OCI-LY3 (cell line): ENCODE data around the gene ADAMTS16.

Source experiments
- H2AFZ ChIP-seq: fragments of 200-600, 300-600 bp; shearing (Covaris generic); 2 replicates; pipeline ENCODE4 v1.6.0; 2014; ENCODE audit warnings: antibody characterized with exemption, low read depth, low read length
- H3K27ac ChIP-seq: fragments of 200-600, 300-600 bp; sonication (generic); 2 replicates; pipeline ENCODE4 v1.5.1; 2014; ENCODE audit warnings: mild to moderate bottlenecking, low read length, moderate library complexity, mixed read lengths
- H3K27me3 ChIP-seq: fragments of 200-600, 300-600 bp; sonication (generic); 2 replicates; pipeline ENCODE4 v1.6.1; 2014; ENCODE audit warnings: low read depth, low read length, mixed read lengths
- H3K36me3 ChIP-seq: fragments of 200-600, 300-600 bp; sonication (generic); replicated peaks from 2 replicates; pipeline ENCODE3; 2014; ENCODE audit warnings: low read depth, low read length, mixed read lengths
- H3K4me1 ChIP-seq: fragments of 300-600, 200-600 bp; sonication (generic); 2 replicates; pipeline ENCODE4 v1.6.1; 2014; ENCODE audit warnings: low read length, mixed read lengths
- H3K4me2 ChIP-seq: fragments of 200-600, 300-600 bp; sonication (generic); 2 replicates; pipeline ENCODE4 v1.6.1; 2014; ENCODE audit warnings: low read length, mixed read lengths
- H3K4me3 ChIP-seq: fragments of 300-600, 200-600 bp; sonication (generic); 2 replicates; pipeline ENCODE4 v1.5.1; 2014; ENCODE audit warnings: antibody characterized with exemption, mild to moderate bottlenecking, low read length, moderate library complexity
- H3K79me2 ChIP-seq: fragments of 300-600, 200-600 bp; shearing (Covaris generic); 2 replicates; pipeline ENCODE4 v1.6.1; 2014; ENCODE audit warnings: mild to moderate bottlenecking, low read length, mixed read lengths
- H3K9ac ChIP-seq: fragments of 300-600, 200-600 bp; shearing (Covaris generic); 2 replicates; pipeline ENCODE4 v1.6.0; 2014; ENCODE audit warnings: mild to moderate bottlenecking, low read length, moderate library complexity
- H3K9me3 ChIP-seq: fragments of 200-600, 300-600 bp; shearing (Covaris generic); 2 replicates; pipeline ENCODE4 v1.6.1; 2014; ENCODE audit warnings: low read length, mixed read lengths; ENCODE audit not compliant: insufficient read depth
- H4K20me1 ChIP-seq: fragments of 200-600, 300-600 bp; sonication (generic); 2 replicates; pipeline ENCODE4 v1.6.1; 2016; ENCODE audit warnings: low read length, mixed read lengths; ENCODE audit not compliant: insufficient read depth
- CTCF ChIP-seq: fragments of 200-600, 300-600 bp; sonication (generic); IDR thresholded peaks from 2 replicates; pipeline ENCODE4 v1.5.1; 2014; ENCODE audit warnings: antibody characterized with exemption, low read length, low read depth
- EZH2phosphoT487 ChIP-seq: fragments of 200-600 bp; shearing (Covaris generic); IDR thresholded peaks from 2 replicates; pipeline ENCODE4 v1.6.1; 2018; ENCODE audit warnings: antibody characterized with exemption, mixed run types, low read depth

ADAMTS16 gene

GRCh38 chr5:5302201-5302600, 162.1 kb downstream of the ADAMTS16 start:
- no peaks in the 10 kb centered on the region for H3K4me1 ChIP-seq
- H3K9ac ChIP-seq, result no peak overlapping the region
- H2AFZ ChIP-seq, result no peak overlapping the region
- H3K9me3 ChIP-seq, result no peaks in the 10 kb centered on the region
- no peaks in the 10 kb centered on the region for H3K27me3 ChIP-seq
- no peaks in the 10 kb centered on the region for H4K20me1 ChIP-seq
- TF ChIP-seq CTCF, result no peak
- no peak for TF ChIP-seq EZH2phosphoT487
- H3K27ac ChIP-seq, result no peak overlapping the region
- no peaks in the 10 kb centered on the region for H3K79me2 ChIP-seq
- no peak overlapping the region for H3K4me2 ChIP-seq
- no peaks in the 10 kb centered on the region for H3K36me3 ChIP-seq
- no peak overlapping the region for H3K4me3 ChIP-seq

- TF ChIP-seq CTCF (no peak), EZH2phosphoT487 (no peak)
- Histone ChIP-seq H3K4me2 (no peak overlapping the region), H3K9me3 (no peaks in the 10 kb centered on the region), H2AFZ (no peak overlapping the region), H3K27ac (no peak overlapping the region), H3K36me3 (no peaks in the 10 kb centered on the region), H3K4me3 (no peak overlapping the region), H3K4me1 (no peaks in the 10 kb centered on the region), H3K27me3 (no peaks in the 10 kb centered on the region), H4K20me1 (no peaks in the 10 kb centered on the region), H3K79me2 (no peaks in the 10 kb centered on the region), H3K9ac (no peak overlapping the region)
These were observed 163.1 kb downstream of the ADAMTS16 start for GRCh38 chr5:5303242-5303641.

GRCh38 chr5:5304361-5305020, 164.4 kb downstream of the ADAMTS16 start:
- H3K79me2 ChIP-seq, result no peaks in the 10 kb centered on the region
- TF ChIP-seq EZH2phosphoT487 (no peak), CTCF (no peak)
- no peaks in the 10 kb centered on the region for H3K9me3 ChIP-seq
- no peaks in the 10 kb centered on the region for H3K36me3 ChIP-seq
- no peak overlapping the region for H3K4me2 ChIP-seq
- no peak overlapping the region for H3K9ac ChIP-seq
- H2AFZ ChIP-seq, result no peak overlapping the region
- no peaks in the 10 kb centered on the region for H3K4me1 ChIP-seq
- H3K4me3 ChIP-seq, result no peak overlapping the region
- no peaks in the 10 kb centered on the region for H4K20me1 ChIP-seq
- no peaks in the 10 kb centered on the region for H3K27me3 ChIP-seq
- H3K27ac ChIP-seq, result no peak overlapping the region

GRCh38 chr5:5306696-5307095, 166.6 kb downstream of the ADAMTS16 start:
- H2AFZ ChIP-seq, result no peak overlapping the region
- H3K4me3 ChIP-seq, result no peak overlapping the region
- no peaks in the 10 kb centered on the region for H3K36me3 ChIP-seq
- no peak overlapping the region for H3K9ac ChIP-seq
- no peaks in the 10 kb centered on the region for H3K9me3 ChIP-seq
- H3K79me2 ChIP-seq, result no peaks in the 10 kb centered on the region
- no peak for TF ChIP-seq EZH2phosphoT487
- no peak for TF ChIP-seq CTCF
- no peaks in the 10 kb centered on the region for H3K27me3 ChIP-seq
- H3K4me2 ChIP-seq, result no peak overlapping the region
- H4K20me1 ChIP-seq, result no peaks in the 10 kb centered on the region
- H3K27ac ChIP-seq, result no peak overlapping the region
- no peaks in the 10 kb centered on the region for H3K4me1 ChIP-seq
